A549 (cell line): ENCODE data around the gene C10orf62.

Source experiments
- BCL3 ChIP-seq: fragments of >200 bp; sonication (Bioruptor Twin); formaldehyde crosslinking; IDR thresholded peaks from 3 replicates; pipeline ENCODE4 v1.6.1; 2016
- BHLHE40 ChIP-seq: IDR thresholded peaks from 2 replicates; pipeline ENCODE4 v1.6.1; 2012; ENCODE audit warnings: low read depth, low read length, inconsistent platforms
- CHD2 ChIP-seq: fragments of 150-350 bp; IDR thresholded peaks from 2 replicates; pipeline ENCODE4 v1.6.1; 2014; ENCODE audit warnings: low read length; ENCODE audit not compliant: partially characterized antibody
- CTCF ChIP-seq: fragments of >200 bp; sonication (Bioruptor Twin); formaldehyde crosslinking; IDR thresholded peaks from 3 replicates; pipeline ENCODE4 v1.5.1; 2016
- KDM1A ChIP-seq: fragments of 200-600 bp; sonication (generic); IDR thresholded peaks from 2 replicates; pipeline ENCODE4 v1.6.1; 2016; ENCODE audit warnings: low read depth, mild to moderate bottlenecking
- MAFK ChIP-seq: fragments of 450-650 bp; IDR thresholded peaks from 2 replicates; pipeline ENCODE4 v1.6.1; 2014; ENCODE audit not compliant: partially characterized antibody
- MAZ ChIP-seq: fragments of 150-350 bp; IDR thresholded peaks from 2 replicates; pipeline ENCODE4 v1.6.1; 2014; ENCODE audit warnings: antibody characterized with exemption, low read depth, low read length, borderline replicate concordance
- NPAS2 ChIP-seq: fragments of 250-450 bp; sonication (Bioruptor Pico); IDR thresholded peaks from 2 replicates; pipeline ENCODE4 v1.8.0; 2022; ENCODE audit warnings: mild to moderate bottlenecking, moderate library complexity, borderline replicate concordance
- POLR2A ChIP-seq: IDR thresholded peaks from 2 replicates; pipeline ENCODE4 v1.6.1; 2012; ENCODE audit warnings: mild to moderate bottlenecking, low read length
- TF ChIP-seq, protein P1 (sequence below): fragments of 200-600 bp; sonication (generic); IDR thresholded peaks from 2 replicates; pipeline ENCODE4 v1.6.1; 2016; ENCODE audit warnings: antibody characterized with exemption, mild to moderate bottlenecking, moderate library complexity

- TF ChIP-seq, protein P1, sequence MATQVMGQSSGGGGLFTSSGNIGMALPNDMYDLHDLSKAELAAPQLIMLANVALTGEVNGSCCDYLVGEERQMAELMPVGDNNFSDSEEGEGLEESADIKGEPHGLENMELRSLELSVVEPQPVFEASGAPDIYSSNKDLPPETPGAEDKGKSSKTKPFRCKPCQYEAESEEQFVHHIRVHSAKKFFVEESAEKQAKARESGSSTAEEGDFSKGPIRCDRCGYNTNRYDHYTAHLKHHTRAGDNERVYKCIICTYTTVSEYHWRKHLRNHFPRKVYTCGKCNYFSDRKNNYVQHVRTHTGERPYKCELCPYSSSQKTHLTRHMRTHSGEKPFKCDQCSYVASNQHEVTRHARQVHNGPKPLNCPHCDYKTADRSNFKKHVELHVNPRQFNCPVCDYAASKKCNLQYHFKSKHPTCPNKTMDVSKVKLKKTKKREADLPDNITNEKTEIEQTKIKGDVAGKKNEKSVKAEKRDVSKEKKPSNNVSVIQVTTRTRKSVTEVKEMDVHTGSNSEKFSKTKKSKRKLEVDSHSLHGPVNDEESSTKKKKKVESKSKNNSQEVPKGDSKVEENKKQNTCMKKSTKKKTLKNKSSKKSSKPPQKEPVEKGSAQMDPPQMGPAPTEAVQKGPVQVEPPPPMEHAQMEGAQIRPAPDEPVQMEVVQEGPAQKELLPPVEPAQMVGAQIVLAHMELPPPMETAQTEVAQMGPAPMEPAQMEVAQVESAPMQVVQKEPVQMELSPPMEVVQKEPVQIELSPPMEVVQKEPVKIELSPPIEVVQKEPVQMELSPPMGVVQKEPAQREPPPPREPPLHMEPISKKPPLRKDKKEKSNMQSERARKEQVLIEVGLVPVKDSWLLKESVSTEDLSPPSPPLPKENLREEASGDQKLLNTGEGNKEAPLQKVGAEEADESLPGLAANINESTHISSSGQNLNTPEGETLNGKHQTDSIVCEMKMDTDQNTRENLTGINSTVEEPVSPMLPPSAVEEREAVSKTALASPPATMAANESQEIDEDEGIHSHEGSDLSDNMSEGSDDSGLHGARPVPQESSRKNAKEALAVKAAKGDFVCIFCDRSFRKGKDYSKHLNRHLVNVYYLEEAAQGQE = no peak
- TF ChIP-seq CTCF = no peak
- TF ChIP-seq BCL3 = no peak
- TF ChIP-seq CHD2 = no peak
- TF ChIP-seq NPAS2 (CRISPR knock-in tag) = no peak
- TF ChIP-seq MAFK = no peak
- TF ChIP-seq MAZ = no peak
- TF ChIP-seq BHLHE40 = no peak
- TF ChIP-seq KDM1A = no peak
- no peak for TF ChIP-seq POLR2A
Observed at GRCh38 chr10:97582169-97582568, 7.4 kb upstream of the C10orf62 start.
